ENCODE data around the gene MALRD1. TPM values are rescaled to one million over a fixed set of nuclear protein-coding genes. Genes with fewer than 3 reads are reported as not detected.

Gene MALRD1
- total RNA-seq, 1 experiment from 2014 or later = not detected

DNA sequence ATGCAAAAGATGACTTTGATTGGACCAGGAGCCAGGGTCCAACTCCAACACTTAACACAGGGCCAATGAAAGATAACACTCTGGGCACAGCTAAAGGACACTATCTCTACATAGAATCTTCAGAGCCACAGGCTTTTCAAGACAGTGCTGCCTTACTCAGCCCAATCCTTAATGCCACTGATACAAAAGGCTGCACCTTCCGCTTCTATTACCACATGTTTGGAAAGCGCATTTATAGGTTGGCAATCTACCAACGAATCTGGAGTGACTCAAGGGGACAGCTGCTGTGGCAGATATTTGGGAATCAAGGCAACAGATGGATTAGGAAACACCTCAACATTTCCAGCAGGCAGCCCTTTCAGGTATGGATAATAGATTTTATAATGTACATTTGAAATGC, 160.7 kb downstream of the MALRD1 start:
- ChIA-PET CTCF (interaction anchor here (0.5 kb wide), 1 partner anchor 18 kb away, joined by 3 read pairs; no protein-coding TSS in a partner anchor), POLR2A (no interaction called here)
- no peak overlapping the region for H3K27ac Mint-ChIP-seq (ENCODE audit: low read depth, unreplicated experiment)
- intact Hi-C loops (cut with micrococcal nuclease) = no loop called here
- peak; percentile 58 for DNase-seq (ENCODE audit: unreplicated experiment)
- no peak overlapping the region for H3K4me3 Mint-ChIP-seq (ENCODE audit: unreplicated experiment)
- TF ChIP-seq CTCF (IDR thresholded peaks at IDR 0.05; ENCODE audit: unreplicated experiment) = no peak
- no TSS peak for BruUV-seq (replicated peaks)
- H3K9me3 Mint-ChIP-seq (ENCODE audit: unreplicated experiment) = no peaks in the 10 kb centered on the region
- H3K27me3 Mint-ChIP-seq (ENCODE audit: insufficient read depth, unreplicated experiment) = no peaks in the 10 kb centered on the region
- no peaks in the 10 kb centered on the region for H3K4me1 Mint-ChIP-seq (ENCODE audit: insufficient read depth, unreplicated experiment)
- H3K36me3 Mint-ChIP-seq (ENCODE audit: insufficient read depth, unreplicated experiment) = no peaks in the 10 kb centered on the region

GRCh38 chr10:19212590-19212989, 164.0 kb downstream of the MALRD1 start:
- H3K4me3 Mint-ChIP-seq (ENCODE audit: unreplicated experiment) = no peak overlapping the region
- peaks cover 8% of the 10 kb centered on the region for H3K9me3 Mint-ChIP-seq (ENCODE audit: unreplicated experiment)
- DNase-seq (ENCODE audit: unreplicated experiment) = no peak
- intact Hi-C loops (cut with micrococcal nuclease) = no loop called here
- H3K27ac Mint-ChIP-seq (ENCODE audit: low read depth, unreplicated experiment) = no peak overlapping the region
- no peak for TF ChIP-seq CTCF (IDR thresholded peaks at IDR 0.05; ENCODE audit: unreplicated experiment)
- POLR2A ChIA-PET = interaction anchor here (1.6 kb wide), 1 partner anchor 19 kb away, joined by 3 read pairs; no protein-coding TSS in a partner anchor
- H3K36me3 Mint-ChIP-seq (ENCODE audit: insufficient read depth, unreplicated experiment) = no peaks in the 10 kb centered on the region
- no peaks in the 10 kb centered on the region for H3K27me3 Mint-ChIP-seq (ENCODE audit: insufficient read depth, unreplicated experiment)
- CTCF ChIA-PET = no interaction called here
- H3K4me1 Mint-ChIP-seq (ENCODE audit: insufficient read depth, unreplicated experiment) = no peaks in the 10 kb centered on the region
- no TSS peak for BruUV-seq (replicated peaks)

GRCh38 chr10:19221216-19221615, 172.6 kb downstream of the MALRD1 start:
- no peaks in the 10 kb centered on the region for H3K4me1 Mint-ChIP-seq (ENCODE audit: insufficient read depth, unreplicated experiment)
- no TSS peak for BruUV-seq (replicated peaks)
- DNase-seq (ENCODE audit: unreplicated experiment) = no peak
- H3K27me3 Mint-ChIP-seq (ENCODE audit: insufficient read depth, unreplicated experiment) = no peaks in the 10 kb centered on the region
- peaks cover 5% of the 10 kb centered on the region for H3K9me3 Mint-ChIP-seq (ENCODE audit: unreplicated experiment)
- H3K27ac Mint-ChIP-seq (ENCODE audit: low read depth, unreplicated experiment) = no peak overlapping the region
- no peak for TF ChIP-seq CTCF (IDR thresholded peaks at IDR 0.05; ENCODE audit: unreplicated experiment)
- ChIA-PET CTCF (no interaction called here), POLR2A (no interaction called here)
- H3K4me3 Mint-ChIP-seq (ENCODE audit: unreplicated experiment) = no peak overlapping the region
- H3K36me3 Mint-ChIP-seq (ENCODE audit: insufficient read depth, unreplicated experiment) = no peaks in the 10 kb centered on the region
- intact Hi-C loops (cut with micrococcal nuclease) = no loop called here

GRCh38 chr10:19226025-19226424, 177.4 kb downstream of the MALRD1 start:
- Mint-ChIP-seq H3K9me3 (ENCODE audit: unreplicated experiment) (no peaks in the 10 kb centered on the region), H3K27ac (ENCODE audit: low read depth, unreplicated experiment) (no peak overlapping the region), H3K4me1 (ENCODE audit: insufficient read depth, unreplicated experiment) (no peaks in the 10 kb centered on the region), H3K27me3 (ENCODE audit: insufficient read depth, unreplicated experiment) (no peaks in the 10 kb centered on the region), H3K36me3 (ENCODE audit: insufficient read depth, unreplicated experiment) (no peaks in the 10 kb centered on the region), H3K4me3 (ENCODE audit: unreplicated experiment) (no peak overlapping the region)
- no TSS peak for BruUV-seq (replicated peaks)
- ChIA-PET POLR2A (no interaction called here), CTCF (no interaction called here)
- DNase-seq (ENCODE audit: unreplicated experiment) = no peak
- intact Hi-C loops (cut with micrococcal nuclease) = no loop called here
- TF ChIP-seq CTCF (IDR thresholded peaks at IDR 0.05; ENCODE audit: unreplicated experiment) = no peak

All from MCF 10A (cell line).